ENCODE results near the gene CD14.
"Not testable (repeated sequence)": the region's sequence is repeated elsewhere in the genome, so short reads cannot be mapped to it uniquely, and the experiment has no call there.

The CD14 gene

GRCh38 chr5:140634103-140634502 is 1.1 kb upstream of the CD14 start:
- no peak for DNase-seq

- DNase-seq = no peak
Measured at GRCh38 chr5:140633501-140633900, 526 bp upstream of the CD14 start.

GRCh38 chr5:140632366-140633020 is 482 bp downstream of the CD14 start:
- peak; percentile 66 for DNase-seq

GRCh38 chr5:140631831-140632365 is 1.1 kb downstream of the CD14 start:
- DNase-seq = peak; percentile 66

- DNase-seq = no peak
Measured at GRCh38 chr5:140631036-140631417, 1.9 kb downstream of the CD14 start.

GRCh38 chr5:140630292-140631035 is 2.5 kb downstream of the CD14 start:
- no peak for DNase-seq

- no peak for DNase-seq
Measured at GRCh38 chr5:140628711-140629110, 4.3 kb downstream of the CD14 start.

GRCh38 chr5:140627972-140628371 is 5.0 kb downstream of the CD14 start:
- DNase-seq = no peak

GRCh38 chr5:140624886-140625285 is 8.1 kb downstream of the CD14 start:
- DNase-seq = not testable (repeated sequence)

- DNase-seq = not testable (repeated sequence)
Measured at GRCh38 chr5:140623061-140623460, 9.9 kb downstream of the CD14 start.

GRCh38 chr5:140622301-140622700 is 10.7 kb downstream of the CD14 start:
- no peak for DNase-seq

GRCh38 chr5:140611020-140611521 is 21.9 kb downstream of the CD14 start:
- DNase-seq = no peak

GRCh38 chr5:140609126-140609525 is 23.8 kb downstream of the CD14 start:
- DNase-seq = no peak

GRCh38 chr5:140608722-140609121 is 24.3 kb downstream of the CD14 start:
- DNase-seq = no peak

- DNase-seq = no peak
Measured at GRCh38 chr5:140607031-140607430, 25.9 kb downstream of the CD14 start.

GRCh38 chr5:140605879-140606278 is 27.1 kb downstream of the CD14 start:
- no peak for DNase-seq

GRCh38 chr5:140603734-140604133 is 29.2 kb downstream of the CD14 start:
- DNase-seq = no peak

- not testable (repeated sequence) for DNase-seq
Measured at GRCh38 chr5:140603446-140603698, 29.6 kb downstream of the CD14 start.

- DNase-seq = no peak
Measured at GRCh38 chr5:140602147-140602546, 30.8 kb downstream of the CD14 start.

GRCh38 chr5:140600096-140600495 is 32.9 kb downstream of the CD14 start:
- no peak for DNase-seq

- DNase-seq = no peak
Measured at GRCh38 chr5:140598836-140599235, 34.1 kb downstream of the CD14 start.

GRCh38 chr5:140596321-140596741 is 36.6 kb downstream of the CD14 start:
- no peak for DNase-seq

- no peak for DNase-seq
Measured at GRCh38 chr5:140595538-140596300, 37.3 kb downstream of the CD14 start.

GRCh38 chr5:140594169-140594568 is 38.8 kb downstream of the CD14 start:
- no peak for DNase-seq
